Sigmoid colon (tissue), 4 donors: Measurements from ENCODE around the gene TGFBR3L.

Experiments used
- POLR2AphosphoS5 ChIP-seq, 4 donors: sonication (generic); formaldehyde crosslinking; IDR thresholded peaks; one replicate each; pipeline ENCODE4 v1.6.1; 2017; ENCODE audit warnings: antibody characterized with exemption in 4 of 4
- TF ChIP-seq, protein P1 (sequence below), 4 experiments: fragments of 450-650 bp in 3 of 4; fragments of 200-600 bp in 1 of 4; IDR thresholded peaks; one replicate each; pipeline ENCODE4 v1.5.1; 2016 to 2019; ENCODE audit warnings: antibody characterized with exemption in 4 of 4, mild to moderate bottlenecking in 3 of 4, moderate library complexity in 2 of 4

DNA sequence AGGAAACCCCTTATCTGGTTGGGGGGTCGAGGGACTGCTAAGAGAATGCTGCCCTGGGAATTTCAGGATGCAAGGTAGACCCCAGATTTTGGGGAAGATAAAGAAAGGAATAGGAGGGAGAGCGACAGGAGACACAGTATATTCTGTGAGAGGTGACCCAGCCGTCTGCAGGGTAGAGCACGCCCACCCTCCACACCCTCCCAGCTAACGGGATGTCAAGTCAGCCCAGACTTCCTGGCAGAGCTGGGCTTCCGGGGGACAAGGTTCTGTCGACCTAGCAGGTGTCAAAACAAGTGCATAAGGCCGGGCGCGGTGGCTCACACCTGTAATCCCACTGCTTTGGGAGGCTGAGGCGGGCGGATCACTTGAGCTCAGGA is 39.7 kb upstream of the TGFBR3L start:
- TF ChIP-seq, protein P1, sequence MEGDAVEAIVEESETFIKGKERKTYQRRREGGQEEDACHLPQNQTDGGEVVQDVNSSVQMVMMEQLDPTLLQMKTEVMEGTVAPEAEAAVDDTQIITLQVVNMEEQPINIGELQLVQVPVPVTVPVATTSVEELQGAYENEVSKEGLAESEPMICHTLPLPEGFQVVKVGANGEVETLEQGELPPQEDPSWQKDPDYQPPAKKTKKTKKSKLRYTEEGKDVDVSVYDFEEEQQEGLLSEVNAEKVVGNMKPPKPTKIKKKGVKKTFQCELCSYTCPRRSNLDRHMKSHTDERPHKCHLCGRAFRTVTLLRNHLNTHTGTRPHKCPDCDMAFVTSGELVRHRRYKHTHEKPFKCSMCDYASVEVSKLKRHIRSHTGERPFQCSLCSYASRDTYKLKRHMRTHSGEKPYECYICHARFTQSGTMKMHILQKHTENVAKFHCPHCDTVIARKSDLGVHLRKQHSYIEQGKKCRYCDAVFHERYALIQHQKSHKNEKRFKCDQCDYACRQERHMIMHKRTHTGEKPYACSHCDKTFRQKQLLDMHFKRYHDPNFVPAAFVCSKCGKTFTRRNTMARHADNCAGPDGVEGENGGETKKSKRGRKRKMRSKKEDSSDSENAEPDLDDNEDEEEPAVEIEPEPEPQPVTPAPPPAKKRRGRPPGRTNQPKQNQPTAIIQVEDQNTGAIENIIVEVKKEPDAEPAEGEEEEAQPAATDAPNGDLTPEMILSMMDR (IDR thresholded peaks at IDR 0.05) = no peak
- TF ChIP-seq POLR2AphosphoS5 (IDR thresholded peaks at IDR 0.05) = no peak
